Fibroblast of skin of scalp (primary cell): ENCODE results near the gene FANCC.
A peak's percentile ranks its signal among the peaks of the same experiment; 100 is the strongest.
"Not testable (repeated sequence)": the region's sequence is repeated elsewhere in the genome, so short reads cannot be mapped to it uniquely, and the experiment has no call there.

Experiments used
- DNase-seq: peaks from one replicate; pipeline ENCODE4 v3.0.0-alpha.2; 2013

The FANCC gene

DNA sequence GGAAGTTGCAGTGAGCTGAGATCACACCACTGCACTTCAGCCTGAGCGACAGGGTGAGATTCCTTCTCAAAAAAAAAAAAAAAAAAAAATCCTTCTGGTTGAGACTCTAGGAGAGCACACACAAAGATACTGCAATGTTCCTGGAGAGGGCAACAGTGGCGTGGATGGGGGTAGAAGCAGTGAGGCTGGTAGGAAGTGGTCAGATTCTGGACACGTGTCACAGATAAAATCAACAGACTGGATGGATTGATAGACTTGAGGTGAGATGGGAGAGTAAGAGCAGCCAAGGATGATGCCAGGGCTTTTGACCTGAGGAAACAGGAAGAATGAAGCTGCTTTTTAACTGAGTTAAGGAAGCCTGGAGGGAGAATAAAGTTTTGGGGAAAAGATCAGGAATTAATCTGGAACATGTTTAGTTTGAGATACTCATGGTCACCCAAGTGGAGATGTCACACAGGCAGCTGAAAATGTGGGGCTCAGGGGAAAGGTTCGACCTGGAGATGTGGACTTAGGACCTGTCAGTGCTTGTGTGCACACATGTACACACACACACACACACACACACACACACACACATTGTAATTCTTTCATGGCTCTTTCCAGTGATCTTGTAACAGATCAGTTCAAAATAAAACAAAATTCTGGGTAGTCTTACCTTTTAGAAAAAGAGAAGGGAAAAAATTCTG, 88.1 kb downstream of the FANCC start:
- DNase-seq = no peak

GRCh38 chr9:95226921-95227320, 90.6 kb downstream of the FANCC start:
- DNase-seq = no peak

DNA sequence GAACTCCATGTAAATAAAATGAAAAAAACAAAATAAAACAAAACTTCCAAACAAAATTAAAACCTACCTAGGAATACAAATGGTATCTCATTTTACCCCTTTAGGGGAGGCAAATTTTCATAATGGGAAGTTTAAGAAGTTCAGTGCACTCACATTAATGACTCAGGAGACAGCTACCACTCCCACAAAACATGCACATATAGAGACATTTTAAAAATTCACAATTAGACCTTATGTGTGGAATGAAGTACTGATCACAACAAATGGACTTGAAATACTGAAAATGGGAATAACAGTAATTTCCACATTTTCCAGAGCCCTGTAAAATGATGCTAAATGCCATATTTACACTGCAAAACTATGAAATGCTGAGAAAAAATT, 91.8 kb downstream of the FANCC start:
- no peak for DNase-seq

DNA sequence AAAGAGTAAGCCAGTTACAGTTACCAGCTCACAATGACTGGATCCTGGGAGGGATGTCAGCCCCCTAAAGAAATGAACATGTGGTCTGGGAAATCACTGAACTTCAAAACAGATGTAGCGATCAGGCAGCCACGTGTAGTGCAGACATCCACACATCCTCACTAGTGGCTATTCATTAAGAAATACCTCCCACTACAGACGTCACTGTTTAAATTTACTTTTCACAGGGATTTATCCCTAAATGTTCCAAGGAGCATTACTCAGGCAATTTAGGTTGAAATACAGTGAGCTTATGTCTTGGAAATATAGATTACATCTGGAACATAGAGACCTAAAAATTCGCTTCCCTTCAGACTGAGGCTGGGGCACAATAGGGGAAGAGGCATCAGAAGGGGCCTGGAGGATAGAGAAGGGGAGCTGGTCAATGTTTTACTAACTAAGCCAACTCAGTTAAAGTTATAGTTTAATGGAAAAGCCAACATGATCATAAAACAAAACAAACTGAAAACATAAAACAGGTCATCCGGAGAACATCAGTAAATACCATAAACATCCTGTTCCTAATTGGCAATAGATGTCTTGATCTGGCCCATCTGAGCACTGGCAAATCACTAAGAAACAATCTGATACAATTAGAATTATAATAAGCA, 92.3 kb downstream of the FANCC start:
- no peak for DNase-seq

GRCh38 chr9:95224376-95225019, 93.0 kb downstream of the FANCC start:
- DNase-seq = peak; percentile 7

DNA sequence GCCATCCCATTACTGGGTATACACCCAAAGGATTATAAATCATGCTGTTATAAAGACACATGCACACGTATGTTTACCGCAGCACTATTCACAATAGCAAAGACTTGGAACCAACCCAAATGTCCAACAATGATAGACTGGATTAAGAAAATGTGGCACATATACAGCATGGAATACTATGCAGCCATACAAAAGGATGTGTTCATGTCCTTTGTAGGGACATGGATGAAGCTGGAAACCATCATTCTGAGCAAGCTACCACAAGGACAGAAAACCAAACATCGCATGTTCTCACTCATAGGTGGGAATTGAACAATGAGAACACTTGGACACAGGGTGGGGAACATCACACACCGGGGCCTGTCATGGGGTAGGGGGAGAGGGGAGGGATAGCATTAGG, 97.2 kb downstream of the FANCC start:
- DNase-seq = not testable (repeated sequence)

- DNase-seq = no peak
Observed at GRCh38 chr9:95218773-95219172, 98.7 kb downstream of the FANCC start.

- DNase-seq = no peak
Observed at GRCh38 chr9:95217936-95218335, 99.6 kb downstream of the FANCC start.

DNA sequence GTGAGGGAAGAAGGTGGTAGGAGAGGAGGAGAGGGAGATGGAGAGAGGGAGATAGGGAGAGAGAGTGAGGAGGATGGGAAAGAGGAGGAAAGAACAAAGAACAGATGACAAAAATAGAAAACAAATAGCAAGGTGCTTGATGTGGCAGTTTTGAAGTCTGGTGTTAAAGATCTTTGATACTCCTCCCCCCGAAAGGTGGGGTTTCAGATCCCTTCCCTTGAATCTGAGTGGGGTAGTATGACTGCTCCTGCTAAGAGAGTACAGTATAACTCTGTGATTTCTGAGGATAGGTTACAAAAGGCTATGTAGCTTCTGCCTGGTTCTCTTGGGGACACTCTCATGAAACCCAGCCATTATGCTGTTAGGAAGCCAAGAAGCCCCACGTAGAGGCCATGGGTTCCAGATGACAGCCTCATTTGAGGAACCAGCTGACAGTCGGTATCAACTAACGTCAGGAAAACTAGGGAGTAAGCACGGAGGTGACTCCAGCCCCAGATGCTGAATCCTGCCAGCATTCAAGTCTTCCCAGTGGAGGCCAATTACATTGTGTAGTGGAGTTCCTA, 102.1 kb downstream of the FANCC start:
- DNase-seq = no peak

GRCh38 chr9:95213117-95213516, 104.4 kb downstream of the FANCC start:
- DNase-seq = no peak

DNA sequence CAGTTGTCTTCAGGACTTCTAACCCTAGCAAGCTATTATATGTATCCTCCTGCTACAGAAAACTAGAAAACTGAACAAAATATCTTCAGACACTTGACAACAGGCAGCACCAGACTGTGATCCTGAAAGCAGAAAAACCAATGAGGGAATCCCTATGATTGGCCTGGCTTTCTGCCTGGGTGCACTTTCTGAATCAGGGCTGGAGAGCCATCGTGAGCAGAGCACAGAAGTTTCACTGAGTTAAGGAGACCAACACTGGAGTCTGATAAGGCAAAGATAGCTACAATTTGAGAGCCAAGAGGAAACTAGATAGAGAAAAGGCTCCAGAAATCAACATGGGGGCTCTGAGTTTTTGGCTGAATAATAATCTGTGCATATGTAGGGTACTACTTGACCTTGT, 106.5 kb downstream of the FANCC start:
- DNase-seq = no peak

GRCh38 chr9:95207403-95207802, 110.1 kb downstream of the FANCC start:
- no peak for DNase-seq

GRCh38 chr9:95206143-95206542, 111.4 kb downstream of the FANCC start:
- DNase-seq = peak; percentile 79

- no peak for DNase-seq
Observed at GRCh38 chr9:95204710-95205109, 112.8 kb downstream of the FANCC start.

- DNase-seq = no peak
Observed at GRCh38 chr9:95204310-95204709, 113.2 kb downstream of the FANCC start.

- DNase-seq = not testable (repeated sequence)
Observed at GRCh38 chr9:95203019-95203418, 114.5 kb downstream of the FANCC start.

- no peak for DNase-seq
Observed at GRCh38 chr9:95202076-95202681, 115.3 kb downstream of the FANCC start.

DNA sequence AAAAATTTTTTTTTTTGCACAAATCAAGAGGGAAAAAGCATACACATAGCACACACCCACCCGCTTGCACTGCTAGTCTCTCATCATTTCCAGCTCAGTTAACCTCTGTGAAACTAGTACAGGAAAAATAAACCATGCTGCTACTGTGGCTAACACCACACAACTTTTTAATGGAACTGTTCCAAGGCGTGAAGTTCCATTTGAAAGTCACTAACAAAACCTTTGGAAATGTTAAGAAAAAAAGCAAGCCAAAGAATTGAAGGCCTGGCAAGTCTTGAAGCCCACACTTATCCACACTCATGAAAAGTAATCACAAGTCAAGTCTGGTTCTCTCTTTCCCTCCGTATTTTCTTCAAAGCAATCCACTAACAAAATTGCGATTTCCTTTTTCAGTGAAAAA, 116.3 kb downstream of the FANCC start:
- no peak for DNase-seq

GRCh38 chr9:95197692-95198271, 119.7 kb downstream of the FANCC start:
- DNase-seq = peak; percentile 93

DNA sequence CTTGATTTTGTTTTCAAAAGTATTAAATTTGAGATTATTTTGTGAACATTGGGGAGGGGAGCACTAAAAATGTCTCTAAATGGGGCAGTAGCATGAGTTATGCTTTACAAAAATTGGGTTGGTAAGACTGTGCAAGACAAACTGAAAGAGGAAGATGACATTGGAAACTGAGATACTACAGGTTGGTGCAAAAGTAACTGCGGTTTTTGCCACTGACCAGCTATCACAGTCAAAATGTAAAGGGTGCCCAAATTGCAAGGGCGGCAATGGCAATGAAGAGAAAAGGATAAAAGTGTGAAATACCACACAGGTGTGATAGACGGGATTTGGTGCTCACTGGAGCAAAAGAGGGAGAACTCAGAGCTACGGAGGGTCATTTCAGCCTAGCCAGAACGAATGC, 124.0 kb downstream of the FANCC start:
- DNase-seq = no peak

DNA sequence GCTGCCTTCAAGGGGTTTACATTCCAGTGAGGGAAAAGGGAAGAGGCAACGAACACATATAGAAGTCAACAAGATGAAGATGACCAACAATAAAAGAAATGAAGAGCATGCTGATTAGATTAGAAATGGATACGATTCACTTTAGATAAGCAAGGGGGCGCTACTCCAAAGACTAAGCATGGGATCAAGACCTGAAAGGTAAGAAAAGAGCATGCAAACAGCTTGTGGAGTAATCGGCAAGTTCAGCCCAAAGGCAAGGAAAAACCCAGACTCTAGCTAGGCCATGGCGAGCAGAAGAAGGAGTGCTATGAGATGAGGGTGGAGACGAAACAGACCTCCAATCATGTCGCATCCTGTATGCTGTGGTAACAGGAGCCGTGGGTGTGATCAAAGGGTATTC, 124.4 kb downstream of the FANCC start:
- no peak for DNase-seq

DNA sequence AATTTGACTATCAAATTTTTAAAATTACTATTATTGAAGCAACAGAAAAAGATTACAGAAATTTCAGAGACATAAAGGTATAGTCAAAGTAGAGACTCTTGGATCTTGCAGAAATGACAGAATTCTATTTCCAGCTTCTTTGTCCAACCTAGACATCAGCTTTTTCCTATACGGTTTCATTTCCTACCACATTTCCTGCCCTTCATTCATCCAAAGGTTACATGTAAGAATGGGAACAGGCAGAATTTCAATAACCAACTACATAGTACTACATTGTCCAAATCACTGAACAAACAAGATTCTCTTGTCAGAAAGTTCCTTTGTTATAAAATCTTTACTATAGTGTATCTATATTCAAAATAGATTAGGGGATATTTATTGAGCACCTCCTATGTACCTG, 124.9 kb downstream of the FANCC start:
- no peak for DNase-seq

GRCh38 chr9:95190413-95190812, 127.1 kb downstream of the FANCC start:
- DNase-seq = no peak
